Lung (tissue), 12 donors: ENCODE results near the gene BEND3. TPM values are rescaled to one million over a fixed set of nuclear protein-coding genes. Genes with fewer than 3 reads are reported as not detected.

Source experiments
- ATAC-seq: fragments of 200-7000 bp; cut with Tn5 transposase; one replicate; pipeline ENCODE4 v1.9.1; 2020; ENCODE audit warnings: moderate number of reproducible peaks; ENCODE audit not compliant: insufficient read depth, low FRiP score
- DNase-seq, 3 donors: peaks; one replicate each; pipeline ENCODE4 v3.0.0-alpha.2; 2013 to 2017
- H3K27ac ChIP-seq, 2 donors: one replicate each; pipeline ENCODE4 v1.5.1; 2013; ENCODE audit warnings: mild to moderate bottlenecking in 2 of 2, moderate library complexity in 2 of 2, control low read depth in 1 of 2, inconsistent platforms in 1 of 2, low read depth in 1 of 2, low read length in 1 of 2
- H3K27me3 ChIP-seq, 3 donors: one replicate each; pipeline ENCODE4 v1.5.1; 2013; ENCODE audit warnings: low read length in 2 of 3; ENCODE audit not compliant: control insufficient read depth in 3 of 3, insufficient read depth in 3 of 3
- H3K36me3 ChIP-seq, 4 donors: one replicate each; pipeline ENCODE4 v1.5.1; 2013; ENCODE audit warnings: low read length in 4 of 4, mild to moderate bottlenecking in 1 of 4, moderate library complexity in 1 of 4; ENCODE audit not compliant: control insufficient read depth in 4 of 4, insufficient read depth in 4 of 4
- H3K4me1 ChIP-seq, 5 donors: one replicate each; pipeline ENCODE4 v1.5.1; 2013; ENCODE audit warnings: low read length in 5 of 5, mild to moderate bottlenecking in 2 of 5, moderate library complexity in 1 of 5; ENCODE audit not compliant: control insufficient read depth in 5 of 5, insufficient read depth in 5 of 5
- H3K4me3 ChIP-seq: one replicate; pipeline ENCODE4 v1.5.1; 2013; ENCODE audit warnings: mild to moderate bottlenecking, control low read depth, moderate library complexity
- H3K9ac ChIP-seq, 2 donors: one replicate each; pipeline ENCODE4 v1.5.1; 2013; ENCODE audit warnings: low read length in 2 of 2, control low read depth in 1 of 2; ENCODE audit not compliant: insufficient read depth in 1 of 2
- H3K9me3 ChIP-seq, 4 donors: one replicate each; pipeline ENCODE4 v1.5.1; 2013; ENCODE audit warnings: low read length in 3 of 4, mild to moderate bottlenecking in 1 of 4, moderate library complexity in 1 of 4; ENCODE audit not compliant: control insufficient read depth in 4 of 4, insufficient read depth in 3 of 4
- CTCF ChIP-seq: IDR thresholded peaks from 2 replicates; pipeline ENCODE4 v1.5.1; 2012; ENCODE audit warnings: mild to moderate bottlenecking; ENCODE audit errors: control extremely low read depth, extremely low read depth
- WGBS, 2 donors: extraction: QIAGEN DNeasy Blood & Tissue Kit; methylation state at CpG; one replicate each; pipeline ENCODE4 v1.1.7; 2013; 5-methylcytosine and 5-hydroxymethylcytosine counted together
- polyA plus RNA-seq, 2 donors: library from polyadenylated mRNA; stranded (reverse); fragments of 200-250 nt; gene quantifications; one replicate each; pipeline ENCODE4 v1.2.1, GENCODE V29; 2013
- total RNA-seq, 2 donors: library from RNA; depleted of rRNA in 1 of 2; stranded (reverse); fragments of >200 nt in 1 of 2; gene quantifications; one replicate each; pipeline ENCODE4 v1.2.1, GENCODE V29; 2014 to 2021
- donor health status: control.
- donor health status: control.
- donor health status: Bipolar disorder and iron deficiency.
- donor health status: healthy.
- donor health status: DM: yes; HTN: yes; CAD: no.

BEND3 gene
- total and polyA plus RNA-seq, 4 donors = 1.2 to 4.4 (median 2.5) TPM

- Histone ChIP-seq H3K9ac (no peak overlapping the region), H3K4me1 (no peaks in the 10 kb centered on the region), H3K27ac (no peak overlapping the region), H3K4me3 (no peak overlapping the region), H3K9me3 (no peaks in the 10 kb centered on the region), H3K36me3 (peaks cover 0 to 4% (median 0%) of the 10 kb centered on the region in 4 donors), H3K27me3 (no peaks in the 10 kb centered on the region)
- TF ChIP-seq CTCF = no peak
- no peak for DNase-seq
- no peak for ATAC-seq
- 76 to 92% methylated on average over 5 of the region's 5 CpGs for WGBS, 2 donors
Measured at GRCh38 chr6:107080036-107080435, 35.3 kb downstream of the BEND3 start.

GRCh38 chr6:107079429-107079828 is 35.9 kb downstream of the BEND3 start:
- H3K27ac ChIP-seq = no peak overlapping the region
- no peak for TF ChIP-seq CTCF
- H3K27me3 ChIP-seq = no peaks in the 10 kb centered on the region
- H3K4me3 ChIP-seq = no peak overlapping the region
- ATAC-seq (no peak), DNase-seq (no peak)
- H3K9me3 ChIP-seq = no peaks in the 10 kb centered on the region
- H3K4me1 ChIP-seq = no peaks in the 10 kb centered on the region
- peaks cover 0 to 2% (median 0%) of the 10 kb centered on the region in 4 donors for H3K36me3 ChIP-seq
- 66 to 68% methylated on average over 4 of the region's 4 CpGs for WGBS, 2 donors
- H3K9ac ChIP-seq = no peak overlapping the region

- Histone ChIP-seq H3K4me1 (no peaks in the 10 kb centered on the region), H3K27ac (no peak overlapping the region), H3K9ac (no peak overlapping the region), H3K9me3 (no peaks in the 10 kb centered on the region), H3K27me3 (no peaks in the 10 kb centered on the region), H3K4me3 (no peak overlapping the region), H3K36me3 (no peaks in the 10 kb centered on the region)
- TF ChIP-seq CTCF = no peak
- no peak for ATAC-seq
- whole genome bisulfite sequencing, 2 donors = 94 to 95% methylated on average over 7 of the region's 7 CpGs
- DNase-seq = no peak
Measured at GRCh38 chr6:107077710-107078109, 37.6 kb downstream of the BEND3 start.

- peak in 2 of 3 donors; percentile 37 for DNase-seq
- no peak for ATAC-seq
Measured at GRCh38 chr6:107075951-107076381, 39.3 kb downstream of the BEND3 start.

More at GRCh38 chr6:107075951-107076381, 39.3 kb downstream of the BEND3 start:
- Histone ChIP-seq H3K27ac (no peak overlapping the region), H3K4me1 (no peaks in the 10 kb centered on the region), H3K36me3 (no peaks in the 10 kb centered on the region), H3K9me3 (no peaks in the 10 kb centered on the region), H3K27me3 (no peaks in the 10 kb centered on the region), H3K9ac (no peak overlapping the region), H3K4me3 (no peak overlapping the region)
- 78 to 87% methylated on average over 6 of the region's 6 CpGs for WGBS, 2 donors
- TF ChIP-seq CTCF = no peak
